ENCODE results near the gene CDH1.

The CDH1 gene

GRCh38 chr16:68860978-68861892 is 124.1 kb downstream of the CDH1 start:
- DNase-seq, result no peak

GRCh38 chr16:68866933-68867332 is 129.8 kb downstream of the CDH1 start:
- DNase-seq, result no peak

GRCh38 chr16:68869492-68870088 is 132.5 kb downstream of the CDH1 start:
- no peak for DNase-seq

- DNase-seq, result no peak
Measured at GRCh38 chr16:68873635-68874471, 136.8 kb downstream of the CDH1 start.

GRCh38 chr16:68875871-68876270 is 138.8 kb downstream of the CDH1 start:
- no peak for DNase-seq

GRCh38 chr16:68883685-68884084 is 146.6 kb downstream of the CDH1 start:
- DNase-seq, result no peak

GRCh38 chr16:68884401-68884800 is 147.3 kb downstream of the CDH1 start:
- no peak for DNase-seq
